Measurements from ENCODE around the gene HACD3.

Gene HACD3, protein sequence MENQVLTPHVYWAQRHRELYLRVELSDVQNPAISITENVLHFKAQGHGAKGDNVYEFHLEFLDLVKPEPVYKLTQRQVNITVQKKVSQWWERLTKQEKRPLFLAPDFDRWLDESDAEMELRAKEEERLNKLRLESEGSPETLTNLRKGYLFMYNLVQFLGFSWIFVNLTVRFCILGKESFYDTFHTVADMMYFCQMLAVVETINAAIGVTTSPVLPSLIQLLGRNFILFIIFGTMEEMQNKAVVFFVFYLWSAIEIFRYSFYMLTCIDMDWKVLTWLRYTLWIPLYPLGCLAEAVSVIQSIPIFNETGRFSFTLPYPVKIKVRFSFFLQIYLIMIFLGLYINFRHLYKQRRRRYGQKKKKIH

DNA sequence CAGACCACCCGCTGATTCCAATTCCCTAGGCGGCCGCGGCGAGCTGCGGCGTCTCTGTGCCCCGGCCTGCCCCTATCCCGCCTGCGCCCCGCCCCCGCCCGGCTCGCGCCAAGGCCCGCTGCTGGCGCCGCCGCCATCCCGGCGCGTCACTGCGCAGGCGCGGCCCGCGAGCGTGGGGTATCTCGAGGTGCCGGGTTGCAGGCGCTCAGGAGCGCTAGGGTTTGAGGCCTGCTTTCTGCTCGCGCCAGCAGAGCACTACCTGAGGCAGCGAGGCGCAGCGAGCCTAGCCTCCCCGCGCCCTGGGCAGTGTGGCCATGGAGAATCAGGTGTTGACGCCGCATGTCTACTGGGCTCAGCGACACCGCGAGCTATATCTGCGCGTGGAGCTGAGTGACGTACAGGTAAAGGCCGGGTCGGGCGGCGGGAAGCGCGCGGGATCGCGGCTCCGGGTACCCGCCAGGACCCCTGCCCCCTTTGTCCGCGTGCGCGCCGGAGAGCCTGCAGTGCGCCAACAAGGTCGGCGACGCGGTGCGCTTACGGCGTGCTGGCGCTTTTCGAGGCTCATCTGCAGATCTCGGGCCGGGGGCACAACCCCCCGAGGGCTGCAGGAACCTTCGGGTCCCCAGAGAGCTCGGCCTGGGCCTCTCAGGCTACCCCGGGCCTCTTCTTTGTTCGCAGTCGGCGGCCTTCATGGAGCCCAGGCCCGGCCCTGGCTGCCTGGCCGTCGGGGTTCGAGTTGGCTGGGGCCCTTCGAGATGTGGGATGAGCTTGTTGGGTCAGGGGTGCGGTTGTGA, at the start of gene HACD3:
Gene HACD3, plus strand, starts transcription at position 146 of the 794 bp plus-strand sequence. Its CDS starts 169 bp downstream, at position 315.
- TF ChIP-seq, protein P1, sequence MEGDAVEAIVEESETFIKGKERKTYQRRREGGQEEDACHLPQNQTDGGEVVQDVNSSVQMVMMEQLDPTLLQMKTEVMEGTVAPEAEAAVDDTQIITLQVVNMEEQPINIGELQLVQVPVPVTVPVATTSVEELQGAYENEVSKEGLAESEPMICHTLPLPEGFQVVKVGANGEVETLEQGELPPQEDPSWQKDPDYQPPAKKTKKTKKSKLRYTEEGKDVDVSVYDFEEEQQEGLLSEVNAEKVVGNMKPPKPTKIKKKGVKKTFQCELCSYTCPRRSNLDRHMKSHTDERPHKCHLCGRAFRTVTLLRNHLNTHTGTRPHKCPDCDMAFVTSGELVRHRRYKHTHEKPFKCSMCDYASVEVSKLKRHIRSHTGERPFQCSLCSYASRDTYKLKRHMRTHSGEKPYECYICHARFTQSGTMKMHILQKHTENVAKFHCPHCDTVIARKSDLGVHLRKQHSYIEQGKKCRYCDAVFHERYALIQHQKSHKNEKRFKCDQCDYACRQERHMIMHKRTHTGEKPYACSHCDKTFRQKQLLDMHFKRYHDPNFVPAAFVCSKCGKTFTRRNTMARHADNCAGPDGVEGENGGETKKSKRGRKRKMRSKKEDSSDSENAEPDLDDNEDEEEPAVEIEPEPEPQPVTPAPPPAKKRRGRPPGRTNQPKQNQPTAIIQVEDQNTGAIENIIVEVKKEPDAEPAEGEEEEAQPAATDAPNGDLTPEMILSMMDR (IDR thresholded peaks at IDR 0.05; ENCODE audit: low read depth, low read length, missing control alignments) = no peak
- peak; percentile 54 for DNase-seq (ENCODE audit: low read depth)
- H3K4me3 ChIP-seq (ENCODE audit: low read depth, low read length) = peak within 1 kb of the TSS; percentile 81

DNA sequence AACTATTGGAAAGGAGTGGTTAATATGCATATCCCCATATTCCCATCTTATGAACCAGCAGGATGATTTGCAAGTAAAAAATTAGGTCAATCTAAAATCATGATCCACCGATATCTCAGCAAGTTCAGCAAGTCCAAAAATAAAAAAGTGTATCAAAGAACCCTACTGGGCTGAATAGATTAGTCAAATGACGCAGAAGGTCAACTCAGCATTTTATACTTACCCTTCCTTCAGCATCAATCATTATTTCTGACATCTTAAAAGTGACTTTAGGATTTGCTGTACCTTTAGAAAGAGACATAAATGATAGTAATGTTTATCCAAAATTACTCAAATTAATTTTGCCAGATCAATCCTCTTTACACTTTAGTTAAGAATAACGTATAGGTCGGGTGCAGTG, 45.4 kb upstream of the HACD3 start:
- TF ChIP-seq, protein P1 (IDR thresholded peaks at IDR 0.05; ENCODE audit: low read depth, low read length, missing control alignments) = no peak
- H3K4me3 ChIP-seq (ENCODE audit: low read depth, low read length) = no peak overlapping the region

DNA sequence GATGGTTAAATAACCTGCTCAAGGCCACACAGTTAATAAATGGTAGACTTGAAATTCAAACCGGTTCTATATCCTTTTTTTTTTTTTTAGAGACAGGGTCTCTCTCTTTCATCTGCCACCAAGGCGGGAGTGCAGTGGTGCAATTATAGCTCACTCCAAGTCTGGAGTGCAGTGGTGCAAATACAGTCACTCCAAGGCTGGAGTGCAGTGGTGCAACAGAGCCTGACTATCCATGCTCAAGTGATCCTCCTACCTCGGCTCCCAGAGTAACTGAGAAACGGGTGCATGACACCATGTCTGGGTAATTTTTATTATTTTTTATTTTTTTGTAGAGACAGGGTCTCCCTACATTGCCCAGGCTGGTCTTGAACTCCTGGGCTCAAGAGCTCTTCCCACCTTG, 36.2 kb upstream of the HACD3 start:
- no peak for DNase-seq (ENCODE audit: low read depth)
- TF ChIP-seq, protein P1 (IDR thresholded peaks at IDR 0.05; ENCODE audit: low read depth, low read length, missing control alignments) = no peak
- no peak overlapping the region for H3K4me3 ChIP-seq (ENCODE audit: low read depth, low read length)

More for the DNA sequence above, 45.4 kb upstream of the HACD3 start:
- DNase-seq (ENCODE audit: low read depth) = no peak

DNA sequence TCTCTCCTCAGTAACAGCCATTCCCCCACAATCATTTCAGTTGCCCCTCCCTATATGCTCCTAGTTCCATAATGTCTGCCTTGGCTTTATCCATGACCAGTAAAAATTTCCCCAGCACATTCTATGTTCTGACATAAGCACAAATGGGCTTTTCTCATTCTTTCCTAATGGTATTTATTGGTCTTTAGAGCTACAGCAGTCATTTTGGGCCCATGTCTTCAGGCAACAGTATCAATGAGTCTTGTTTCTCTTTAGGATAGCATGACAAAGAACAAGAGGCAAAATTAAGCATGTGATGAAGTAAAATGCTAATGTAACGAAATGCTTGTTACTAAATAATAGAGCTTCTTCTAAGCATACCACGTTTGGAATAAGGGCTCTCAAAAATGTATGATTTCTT, 20.9 kb upstream of the HACD3 start:
- TF ChIP-seq, protein P1 (IDR thresholded peaks at IDR 0.05; ENCODE audit: low read depth, low read length, missing control alignments) = no peak
- H3K4me3 ChIP-seq (ENCODE audit: low read depth, low read length) = no peak overlapping the region
- DNase-seq (ENCODE audit: low read depth) = no peak

DNA sequence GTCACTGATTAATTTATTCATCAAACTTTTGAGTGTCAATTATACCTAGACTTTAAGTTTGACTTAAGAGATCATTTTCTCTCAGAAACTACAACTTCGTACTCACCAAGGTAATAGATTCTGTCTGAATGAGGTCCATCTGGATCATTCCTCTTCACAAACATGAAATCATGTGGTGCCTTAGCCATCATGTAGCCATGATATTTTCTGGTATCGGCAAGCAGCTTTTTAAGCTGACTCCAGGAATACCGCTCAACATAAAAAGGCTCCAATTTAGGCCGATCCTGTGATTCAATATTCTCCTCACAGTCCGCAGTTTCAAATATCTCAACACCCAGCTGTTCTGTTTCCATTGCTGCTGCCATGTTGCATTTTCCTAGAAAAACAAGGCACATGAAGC, 18.1 kb upstream of the HACD3 start:
- TF ChIP-seq, protein P1 (IDR thresholded peaks at IDR 0.05; ENCODE audit: low read depth, low read length, missing control alignments) = no peak
- no peak overlapping the region for H3K4me3 ChIP-seq (ENCODE audit: low read depth, low read length)
- no peak for DNase-seq (ENCODE audit: low read depth)

DNA sequence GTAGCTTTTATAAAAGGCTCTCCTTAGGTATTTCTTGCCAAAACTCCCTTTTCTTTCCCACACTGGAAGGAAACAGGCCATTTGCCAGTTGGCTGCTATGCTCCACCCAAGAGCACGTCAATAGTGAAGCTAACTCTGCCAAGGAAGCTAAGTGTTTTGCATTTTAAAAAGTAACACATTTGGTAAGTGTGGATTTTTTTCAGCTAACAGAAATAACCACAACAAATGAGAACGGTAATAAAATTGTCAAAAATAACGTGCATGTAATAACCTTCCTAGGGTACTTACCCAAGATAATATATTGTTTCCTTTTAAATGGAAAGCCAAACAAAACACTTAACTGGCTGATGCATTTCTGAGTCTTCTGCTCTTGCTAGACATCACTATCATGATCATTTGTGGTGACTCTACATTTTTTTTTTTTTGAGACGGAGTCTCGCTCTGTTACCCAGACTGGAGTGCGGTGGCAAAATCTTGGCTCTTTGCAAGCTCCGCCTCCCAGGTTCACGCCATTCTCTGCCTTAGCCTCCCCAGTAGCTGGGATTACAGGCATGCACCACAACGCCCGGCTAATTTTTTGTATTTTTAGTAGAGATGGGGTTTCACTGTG, 17.4 kb upstream of the HACD3 start:
- TF ChIP-seq, protein P1 (IDR thresholded peaks at IDR 0.05; ENCODE audit: low read depth, low read length, missing control alignments) = no peak
- DNase-seq (ENCODE audit: low read depth) = no peak
- H3K4me3 ChIP-seq (ENCODE audit: low read depth, low read length) = no peak overlapping the region
